A204.1 (cell line): ENCODE measurements around the gene DLAT.

Experiments
- FAIRE-seq: peaks from 2 replicates; lab custom pipeline; 2012; peaks lifted over from hg19 to GRCh38; lab: Jason Lieb, UNC

DLAT gene

DNA sequence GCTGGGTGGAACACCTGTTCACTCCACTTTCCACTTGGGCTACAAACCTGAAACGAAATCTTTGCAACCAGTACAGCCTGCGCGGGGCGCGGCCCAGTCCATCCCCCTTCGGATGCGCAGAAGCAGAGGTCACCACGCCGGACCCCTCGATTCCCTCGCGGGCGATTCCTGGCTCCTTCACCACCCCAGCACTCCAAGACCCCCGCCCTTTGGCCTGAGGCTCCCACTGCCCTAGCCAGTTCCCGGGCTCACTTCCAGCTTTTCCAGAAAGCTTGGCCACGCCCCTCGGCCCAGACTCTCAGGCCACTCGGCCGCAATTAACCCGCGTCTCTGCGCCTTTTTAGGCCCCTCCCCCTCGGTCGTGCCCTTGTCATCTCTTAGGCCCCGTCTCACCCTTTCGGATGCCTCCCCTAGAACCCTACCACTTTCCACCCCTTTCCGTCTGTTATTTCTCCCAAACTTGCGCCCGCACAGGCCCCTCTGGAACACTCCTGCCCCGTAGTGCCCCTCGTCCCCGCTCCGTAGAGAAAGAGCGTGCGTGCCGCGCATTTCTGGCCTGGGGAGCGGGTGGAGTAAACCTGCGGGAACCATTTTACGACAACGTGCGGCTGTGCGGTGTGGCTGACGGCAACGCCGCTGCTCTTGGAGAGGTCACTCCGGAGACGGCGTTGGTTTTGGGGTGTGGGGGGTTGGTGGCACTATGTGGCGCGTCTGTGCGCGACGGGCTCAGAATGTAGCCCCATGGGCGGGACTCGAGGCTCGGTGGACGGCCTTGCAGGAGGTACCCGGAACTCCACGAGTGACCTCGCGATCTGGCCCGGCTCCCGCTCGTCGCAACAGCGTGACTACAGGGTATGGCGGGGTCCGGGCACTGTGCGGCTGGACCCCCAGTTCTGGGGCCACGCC, at the start of gene DLAT:
Gene DLAT, plus strand, starts transcription at position 636 of the 906 bp plus-strand sequence. Its CDS starts 65 bp downstream, at position 701.
- FAIRE-seq = no peak

DNA sequence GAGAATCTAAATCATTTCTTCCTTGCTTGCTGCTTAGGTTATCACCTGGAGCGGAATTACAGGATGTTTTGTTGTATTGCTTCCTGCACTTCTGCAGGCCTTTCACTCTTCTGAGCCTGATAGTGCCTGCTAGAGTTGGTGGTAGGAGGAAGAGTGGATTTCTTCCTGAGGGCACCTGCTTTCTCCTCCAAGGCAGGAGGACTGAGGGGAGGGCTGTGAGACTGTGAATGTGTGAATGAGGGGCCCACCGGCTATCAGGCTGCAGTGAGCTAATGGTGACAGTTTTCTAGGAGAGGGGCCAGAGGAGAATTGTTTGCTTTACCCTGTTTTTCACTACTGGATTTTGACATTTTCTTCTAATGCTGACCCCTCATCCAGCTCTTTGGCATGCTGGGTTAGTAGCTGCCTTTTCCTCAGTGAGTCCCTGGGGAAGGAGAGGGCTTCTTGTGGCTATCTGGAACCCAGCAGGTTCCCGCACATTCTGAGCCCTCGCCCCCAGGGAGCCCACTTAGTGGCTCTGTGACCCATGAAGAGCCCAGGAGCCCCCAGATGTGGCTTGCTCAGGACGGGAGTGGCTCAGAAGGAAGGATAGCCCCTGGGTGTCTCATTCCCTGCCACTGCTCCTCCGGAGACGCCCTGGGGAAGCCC, 49.0 kb upstream of the DLAT start:
- FAIRE-seq = no peak

DNA sequence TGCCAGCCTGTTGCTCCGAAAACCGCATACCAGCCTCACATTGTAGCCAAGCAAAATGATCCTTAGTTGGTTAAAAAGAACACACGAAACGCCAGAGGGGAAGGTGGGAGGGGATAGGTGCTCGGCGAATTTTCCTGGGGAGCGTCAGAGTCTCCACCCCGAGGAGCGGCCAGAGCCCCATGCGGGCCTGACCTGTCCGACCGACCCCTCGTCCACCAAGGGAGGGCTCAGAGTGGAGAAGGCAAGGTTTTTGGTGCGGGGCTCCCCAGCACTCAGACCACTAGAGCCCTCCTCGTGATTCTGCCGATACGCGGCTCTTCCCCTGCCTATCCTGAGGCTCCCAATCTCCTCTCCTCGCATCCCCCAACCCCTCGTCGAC, 48.5 kb upstream of the DLAT start:
- FAIRE-seq = no peak

DNA sequence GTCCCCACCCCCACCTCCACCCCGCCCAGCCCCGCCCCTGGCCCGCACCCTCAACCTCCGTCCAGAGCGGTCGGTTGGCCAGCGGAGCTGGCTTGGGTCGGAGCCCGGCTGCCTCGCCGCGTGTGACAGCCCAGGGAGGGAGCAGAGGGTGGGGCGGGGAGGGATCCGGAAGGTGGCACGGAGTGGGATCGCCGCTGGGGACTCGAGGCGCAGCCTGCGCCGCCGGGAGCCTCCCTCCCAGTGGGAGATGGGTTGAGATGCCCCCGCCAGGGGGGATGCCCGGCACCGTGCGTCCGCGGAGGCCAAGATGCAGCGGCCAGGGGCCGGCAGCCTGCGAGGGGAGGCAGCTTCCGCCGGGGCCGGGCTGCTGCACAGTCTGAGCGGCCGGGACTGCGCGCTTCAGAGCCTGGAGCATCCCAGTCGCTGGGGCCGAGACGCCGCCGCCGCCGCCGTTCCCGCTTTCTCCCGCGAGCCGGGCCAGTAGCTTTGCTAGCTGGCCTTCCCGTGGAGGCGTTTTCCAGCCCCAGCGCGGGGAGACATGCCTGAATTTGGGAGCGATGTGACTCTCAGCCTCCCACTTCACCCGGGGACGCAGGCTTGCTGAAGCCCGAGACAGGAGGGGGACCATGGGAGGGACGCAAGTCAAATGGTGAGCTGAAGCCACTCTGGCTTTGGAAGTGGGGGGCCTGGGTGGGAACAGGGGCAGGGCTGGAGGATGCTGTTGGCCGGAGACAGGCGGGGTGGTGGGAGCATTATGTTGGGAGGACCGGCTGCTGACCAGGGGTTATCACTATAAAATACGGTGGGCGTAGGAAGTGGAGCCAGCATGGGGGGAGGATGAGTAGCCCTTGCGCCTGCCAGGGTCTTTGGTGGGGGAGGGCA, 47.8 kb upstream of the DLAT start:
- FAIRE-seq = no peak

DNA sequence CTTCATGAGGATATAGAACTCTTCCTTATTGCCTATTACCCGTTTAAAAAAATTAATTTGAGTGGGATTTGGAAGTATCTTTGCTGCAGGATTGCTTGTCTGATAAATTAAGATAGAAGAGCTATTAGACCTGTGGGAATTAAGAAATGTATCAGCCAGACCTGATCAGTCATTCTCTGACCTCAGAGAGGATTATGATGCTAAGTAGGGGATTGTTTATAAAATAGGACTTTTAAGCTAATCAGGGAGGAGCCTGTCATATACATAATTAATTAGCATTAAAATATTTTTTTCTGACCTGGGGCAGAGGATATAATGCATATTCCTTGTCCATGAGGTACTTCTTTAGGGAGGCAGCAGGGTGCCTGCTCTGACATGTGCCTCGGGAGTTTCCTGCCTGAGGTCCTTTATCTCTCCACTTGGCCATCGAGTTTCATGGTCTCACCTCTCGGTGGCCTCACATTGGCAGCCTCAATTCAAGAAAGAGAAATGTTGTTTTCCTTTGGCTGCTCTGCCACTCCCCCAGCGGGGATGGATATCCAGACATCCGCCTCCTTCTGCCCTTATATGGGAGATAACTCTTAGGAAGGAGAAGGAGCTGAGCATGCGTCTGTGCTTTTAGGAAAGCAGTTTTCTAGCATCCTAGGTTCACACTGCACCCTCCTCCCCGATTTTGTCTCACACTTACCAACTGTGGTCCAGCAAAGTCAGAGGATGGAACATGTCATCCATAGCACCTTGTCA, 47.0 kb upstream of the DLAT start:
- FAIRE-seq = no peak

DNA sequence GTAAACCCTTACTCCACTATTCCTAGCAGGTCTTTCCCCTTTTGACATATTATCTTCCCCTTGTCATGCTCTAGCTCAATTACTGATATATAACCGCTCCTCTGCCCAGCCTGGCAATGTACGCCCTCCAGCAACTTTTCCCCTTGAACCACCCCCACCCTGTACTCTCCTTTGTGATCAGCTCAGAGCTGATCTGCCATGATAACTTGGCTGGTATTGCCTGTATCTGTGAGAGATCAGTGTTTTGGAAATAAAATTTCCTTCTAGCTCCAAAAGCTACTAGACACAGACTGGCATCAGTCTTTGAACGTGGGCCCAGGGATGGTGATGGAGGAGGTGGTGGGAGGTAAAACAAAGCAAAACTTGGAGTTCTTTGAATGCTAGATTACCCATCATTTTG, 45.1 kb upstream of the DLAT start:
- no peak for FAIRE-seq

DNA sequence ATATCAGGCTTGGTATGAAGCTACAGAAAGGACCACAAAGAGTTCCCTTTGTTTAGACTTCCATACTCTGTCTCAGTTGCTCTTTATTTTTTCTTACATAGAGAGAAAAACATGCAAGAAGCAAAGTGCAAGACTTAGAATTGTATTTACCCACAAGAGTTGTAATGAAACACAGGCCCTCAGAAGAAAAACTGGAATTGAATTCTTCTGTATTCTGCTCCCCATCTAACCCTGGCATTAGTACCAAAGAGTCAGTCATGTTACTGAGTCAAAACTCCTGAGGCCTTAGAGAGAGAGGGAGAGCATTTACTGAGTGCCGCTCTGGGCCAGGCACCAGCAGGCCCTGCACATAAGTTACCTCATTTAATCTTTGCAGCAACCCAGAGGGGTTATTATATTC, 43.9 kb upstream of the DLAT start:
- FAIRE-seq = no peak

DNA sequence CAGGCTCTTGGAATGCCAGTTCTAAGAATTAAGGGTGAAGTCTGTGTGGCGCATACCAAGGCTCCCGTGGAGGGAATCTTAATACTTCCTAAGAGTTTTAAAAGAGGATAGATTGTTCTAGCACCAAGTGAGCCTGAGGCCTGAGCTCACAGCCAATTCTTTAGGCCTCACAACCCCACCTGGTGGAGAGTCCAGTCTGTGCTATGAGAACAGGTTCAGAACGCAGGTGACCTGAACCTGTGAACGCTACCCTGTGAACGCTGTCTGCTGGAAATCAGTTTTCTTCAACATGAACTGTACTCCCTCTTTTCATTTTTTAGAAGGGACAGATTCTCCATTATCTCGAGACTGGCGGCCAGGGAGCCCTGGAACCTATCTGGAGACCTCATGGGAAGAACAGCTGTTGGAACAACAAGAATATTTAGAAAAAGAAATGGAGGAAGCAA, 43.2 kb upstream of the DLAT start:
- no peak for FAIRE-seq

DNA sequence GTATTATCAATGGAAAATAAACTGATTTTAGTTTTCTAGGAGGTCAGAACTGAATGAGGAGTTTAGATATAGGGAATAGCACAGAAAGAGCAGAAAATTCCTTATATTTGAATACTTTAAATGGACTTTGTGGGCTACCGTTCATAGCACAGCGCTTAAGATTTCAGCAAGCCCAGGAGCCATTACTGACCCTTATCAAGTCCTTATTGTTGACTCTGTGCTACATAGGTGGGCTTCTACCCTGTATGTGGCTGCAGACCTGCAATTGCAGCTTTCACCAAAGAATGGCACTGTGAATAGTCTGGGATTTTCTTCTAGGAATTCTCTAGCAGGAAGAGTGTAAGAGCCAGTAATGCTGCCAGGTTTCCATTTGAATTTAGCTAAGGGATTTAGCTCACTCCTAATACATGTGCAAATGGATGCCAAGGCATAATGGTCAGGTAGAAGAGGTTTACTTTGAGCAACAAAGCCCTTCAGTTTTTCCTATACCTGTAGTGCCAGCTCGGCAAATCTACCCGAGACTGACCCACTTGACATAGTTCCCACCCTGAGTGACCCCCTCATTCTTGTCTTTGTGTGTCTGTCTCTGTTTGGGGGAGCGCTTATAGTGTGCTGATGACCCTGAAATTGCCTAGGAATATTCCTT, 42.5 kb upstream of the DLAT start:
- FAIRE-seq = no peak

DNA sequence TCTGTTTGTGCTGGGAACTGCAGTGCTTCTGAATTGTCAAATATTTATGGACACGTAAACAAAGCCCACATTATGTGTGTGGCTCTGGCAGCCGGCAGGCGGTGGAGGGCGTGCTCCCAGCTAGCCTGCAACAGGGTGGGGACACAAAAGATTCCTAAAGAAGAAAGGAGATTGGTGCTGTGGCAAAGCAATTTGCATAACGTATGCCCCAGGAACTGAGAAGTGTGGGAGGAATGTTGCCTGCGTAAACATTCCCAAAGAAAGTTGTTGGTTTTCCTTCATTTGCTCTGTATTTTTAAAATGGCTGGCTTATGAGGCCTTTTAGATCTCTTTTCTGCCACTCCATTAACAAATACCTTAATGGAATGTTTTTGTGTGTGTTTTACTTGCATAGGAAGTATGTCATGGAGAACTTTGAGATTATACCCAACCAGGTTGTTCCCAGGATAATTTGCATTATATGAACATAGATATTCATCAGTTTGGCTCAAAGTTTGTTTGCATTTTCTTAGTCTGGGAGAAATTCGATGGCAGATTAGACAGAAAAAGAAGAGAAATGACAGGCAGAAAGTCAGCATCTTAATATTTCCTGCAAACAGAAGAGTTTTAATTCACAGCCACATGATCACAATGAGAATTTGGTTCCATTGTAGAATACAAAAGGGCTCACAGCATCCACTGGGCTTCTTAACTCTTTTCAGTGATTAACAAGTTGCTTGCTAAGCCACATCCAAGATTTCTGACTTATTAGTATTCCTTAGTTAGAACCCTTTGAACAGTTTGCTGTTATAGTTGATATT, 41.8 kb upstream of the DLAT start:
- no peak for FAIRE-seq

DNA sequence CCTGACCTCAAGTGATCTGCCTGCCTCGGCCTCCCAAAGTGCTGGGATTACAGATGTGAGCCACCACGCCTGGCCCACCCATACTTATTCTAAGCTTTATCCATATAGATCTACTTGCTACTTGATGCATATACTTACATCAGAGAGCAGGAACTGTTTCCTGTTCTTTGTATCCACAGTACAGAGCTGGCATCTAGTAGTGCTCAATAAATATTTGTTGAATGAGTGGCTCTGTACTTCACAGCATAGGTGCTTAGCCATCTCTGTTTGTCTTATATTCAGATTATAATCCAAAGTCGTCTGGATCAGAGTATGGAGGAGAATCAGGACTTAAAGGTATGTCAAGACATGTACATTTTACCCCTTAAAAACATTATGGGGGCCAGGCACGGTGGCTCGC, 38.6 kb upstream of the DLAT start:
- FAIRE-seq = no peak

DNA sequence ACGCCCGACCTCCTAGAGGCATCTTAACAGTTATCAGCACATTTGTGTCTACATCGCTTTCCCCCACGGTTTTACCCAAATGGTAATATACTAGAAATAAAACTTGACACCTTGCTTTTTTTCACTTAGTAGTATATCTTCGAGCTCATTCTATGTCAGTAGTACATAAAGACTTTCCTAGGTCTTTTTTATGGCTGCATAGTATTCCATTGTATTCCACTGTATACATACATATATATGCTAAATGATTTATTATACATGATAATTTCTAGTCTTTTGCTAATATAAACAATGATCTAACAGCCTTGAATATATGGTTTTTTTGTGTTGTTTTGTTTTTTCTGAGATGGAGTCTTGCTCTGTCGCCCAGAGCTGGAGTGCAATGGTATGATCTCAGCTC, 34.8 kb upstream of the DLAT start:
- FAIRE-seq = no peak

DNA sequence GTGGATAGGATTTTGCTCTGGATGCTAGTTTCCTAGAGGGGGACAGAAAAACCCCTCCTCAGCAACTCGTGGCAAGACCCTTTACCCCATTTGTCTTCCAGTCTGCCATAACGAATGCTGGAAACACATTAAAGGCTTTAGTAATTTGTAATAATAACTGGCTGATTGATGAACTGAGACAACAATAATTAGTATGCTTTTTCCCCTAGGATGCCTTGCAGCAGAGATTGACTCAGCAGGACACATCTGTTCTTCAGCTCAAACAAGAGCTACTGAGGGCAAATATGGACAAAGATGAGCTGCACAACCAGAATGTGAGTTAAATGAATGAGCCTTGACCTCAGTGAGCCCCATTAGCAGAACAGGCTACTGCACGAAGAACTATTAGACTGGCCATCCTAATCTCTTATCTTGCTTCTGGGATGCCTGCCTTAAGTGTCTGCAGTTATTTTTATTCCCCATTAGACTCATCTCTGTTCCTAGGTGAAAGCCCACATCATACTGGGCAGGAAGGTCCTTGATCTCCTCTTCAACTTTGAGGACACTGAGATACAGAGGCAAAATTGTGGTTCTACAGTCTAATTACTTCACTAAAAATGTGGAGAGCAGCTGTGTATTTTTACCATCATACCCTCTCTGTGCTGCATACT, 32.9 kb upstream of the DLAT start:
- FAIRE-seq = no peak

DNA sequence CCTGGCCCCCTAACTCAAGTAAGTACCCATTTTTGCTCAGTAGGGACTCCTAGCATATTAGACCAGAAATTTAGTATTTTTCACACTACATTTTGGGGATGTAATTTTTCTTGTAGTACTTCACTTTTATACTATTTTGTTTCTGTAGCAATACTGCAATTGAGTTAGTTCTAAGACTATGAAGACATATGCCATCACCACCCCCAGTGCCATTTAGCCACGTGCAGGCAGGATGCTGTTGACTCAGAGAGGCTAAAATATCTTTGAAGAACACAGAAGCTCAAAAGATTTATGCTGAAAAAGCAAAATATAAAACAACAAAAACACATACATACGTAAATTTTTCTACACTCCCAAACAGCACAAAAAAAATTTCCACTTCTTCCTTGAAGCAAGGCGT, 29.1 kb upstream of the DLAT start:
- no peak for FAIRE-seq

DNA sequence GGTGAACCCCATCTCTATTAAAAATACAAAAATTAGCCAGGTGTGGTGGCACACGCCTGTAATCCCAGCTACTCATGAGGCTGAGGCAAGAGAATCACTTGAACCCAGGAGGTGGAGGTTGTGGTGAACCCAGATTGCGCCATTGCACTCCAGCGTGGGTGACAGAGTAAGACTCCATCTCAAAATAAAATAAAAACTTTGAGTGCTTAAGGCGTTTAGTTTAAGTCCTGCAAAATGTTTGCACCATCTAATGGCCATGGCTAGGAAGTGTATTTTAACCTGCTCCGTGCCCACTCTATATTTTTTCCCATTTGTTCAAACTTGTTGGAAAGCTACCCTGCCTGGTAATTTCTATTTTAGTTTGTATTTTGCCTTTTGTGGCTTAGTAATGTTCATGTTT, 28.5 kb upstream of the DLAT start:
- peak; percentile 94 for FAIRE-seq

DNA sequence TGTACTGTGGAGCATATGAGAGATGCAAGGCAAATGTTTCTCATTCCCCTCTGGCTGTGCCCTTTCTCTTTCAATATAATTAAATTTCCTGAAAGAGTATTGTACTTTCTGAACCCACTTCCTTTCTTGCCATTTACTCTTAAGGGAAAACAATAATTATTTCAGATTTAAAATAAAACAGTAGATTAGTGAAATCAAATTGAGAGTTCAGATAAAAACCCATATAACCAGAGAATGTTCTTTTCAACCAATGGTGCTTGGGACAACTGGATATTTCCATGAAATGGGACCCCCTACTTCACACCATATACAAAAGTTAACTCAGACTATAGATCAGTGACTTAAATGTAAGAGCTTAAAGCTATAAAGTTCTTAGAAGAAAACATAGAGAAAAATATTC, 26.1 kb upstream of the DLAT start:
- FAIRE-seq = no peak

DNA sequence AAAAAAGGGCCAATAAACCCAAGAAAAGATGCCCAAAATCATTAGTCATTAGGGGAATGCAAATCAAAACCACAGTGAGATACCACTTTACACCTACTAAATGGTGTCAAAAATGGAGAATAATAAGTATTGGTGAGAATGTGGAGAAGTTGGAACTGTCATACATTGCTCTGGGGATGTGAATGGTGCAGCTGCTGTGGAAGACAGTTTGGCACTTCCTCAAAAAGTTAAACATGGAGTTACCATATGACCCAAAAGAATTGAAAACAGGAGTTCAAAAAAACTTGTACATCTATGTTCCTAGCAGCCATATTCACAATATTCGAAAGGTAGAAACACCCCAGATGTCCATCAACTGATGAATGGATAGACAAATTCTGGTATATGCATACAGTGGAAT, 24.5 kb upstream of the DLAT start:
- no peak for FAIRE-seq

DNA sequence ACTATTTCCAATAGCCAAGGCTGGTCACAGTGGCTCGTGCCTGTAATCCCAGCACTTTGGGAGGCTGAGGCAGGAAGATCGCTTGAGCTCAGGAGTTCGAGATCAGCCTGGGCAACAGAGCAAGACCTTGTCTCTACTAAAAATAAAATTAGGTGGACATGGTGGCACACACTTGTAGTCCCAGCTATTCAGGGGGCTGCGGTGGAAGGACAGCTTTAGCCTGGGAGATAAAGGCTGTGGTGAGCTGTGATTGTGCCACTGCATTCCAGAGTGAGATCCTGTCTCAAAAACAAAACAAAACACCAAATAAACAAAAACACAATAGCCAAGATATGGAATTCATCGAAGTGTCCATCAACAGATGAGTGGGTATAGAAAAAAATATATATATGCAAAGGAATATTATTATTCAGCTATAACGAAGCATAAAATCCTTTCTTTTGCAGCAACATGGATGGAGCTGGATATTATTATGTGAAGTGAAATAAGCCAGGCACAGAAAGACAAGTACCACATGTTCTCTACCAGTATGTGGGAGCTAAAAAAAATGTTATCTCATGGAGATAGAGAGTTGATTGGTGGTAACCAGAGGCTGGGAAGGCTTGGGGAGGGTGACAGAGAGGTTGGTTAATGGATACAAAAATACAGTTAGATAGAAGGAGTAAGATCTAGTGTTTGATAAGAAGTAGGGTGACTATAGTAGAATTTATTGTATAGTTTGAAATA, 22.6 kb upstream of the DLAT start:
- no peak for FAIRE-seq

DNA sequence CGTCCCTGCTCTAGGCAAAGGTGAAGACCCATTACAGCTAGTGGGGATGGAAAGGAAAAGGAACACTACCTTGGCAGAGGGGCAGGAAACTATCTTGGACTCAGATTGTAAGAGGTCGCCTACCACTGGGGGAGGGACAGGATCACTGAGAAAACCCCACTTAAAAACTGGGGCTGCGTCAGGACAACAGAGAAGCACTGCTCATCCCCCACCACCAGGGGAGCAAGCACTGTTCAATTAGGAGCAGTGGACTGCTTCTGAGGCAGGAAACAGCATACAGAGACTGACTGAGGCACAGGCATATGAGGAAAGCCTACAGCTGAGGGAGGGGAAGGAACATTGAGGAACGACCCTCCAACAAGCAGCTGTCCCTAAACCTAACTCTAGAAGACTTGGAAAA, 20.8 kb upstream of the DLAT start:
- no peak for FAIRE-seq
